ENCODE measurements around the gene RAB31. TPM values are rescaled to one million over a fixed set of nuclear protein-coding genes. Genes with fewer than 3 reads are reported as not detected.

RAB31 gene
- total RNA-seq, 2 donors from 2014 or later = 4.3 to 8.0 TPM

DNA sequence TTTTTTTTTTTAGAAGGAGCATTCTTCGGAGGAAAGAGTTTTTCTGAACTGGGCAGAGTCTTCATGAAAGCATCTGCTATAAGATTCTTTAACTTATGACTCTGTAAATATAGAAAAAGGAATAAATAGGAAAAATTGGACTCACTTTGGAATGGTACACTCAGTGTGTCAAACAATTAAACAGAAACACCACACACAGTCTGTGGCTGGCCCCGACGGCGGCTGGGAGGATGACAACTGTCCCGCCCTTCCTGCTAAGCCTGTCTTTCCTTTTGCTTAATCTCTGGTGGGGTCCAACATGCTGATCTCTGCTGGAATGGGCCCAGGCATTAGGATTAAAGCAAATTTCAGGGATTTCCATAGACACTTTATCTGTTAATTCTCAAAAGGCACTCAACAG lies 12.5 kb upstream of the RAB31 start:
- Histone ChIP-seq H3K27ac (no peak overlapping the region), H3K27me3 (no peaks in the 10 kb centered on the region), H3K4me1 (no peaks in the 10 kb centered on the region), H3K36me3 (replicated peaks in 1 of 2; ENCODE audit: insufficient read depth in 1 of 2, low read depth in 2 of 2) (no peaks in the 10 kb centered on the region), H3K9me3 (no peaks in the 10 kb centered on the region), H3K4me3 (no peak overlapping the region)
- DNase-seq (no peak), ATAC-seq (no peak)
- intact Hi-C loops (cut with DNase I) = no loop called here
- TF ChIP-seq CTCF (IDR thresholded peaks at IDR 0.05) (no peak), POLR2A (IDR thresholded peaks at IDR 0.05) (no peak)
- 55 to 78% methylated on average over 5 of the region's 5 CpGs for WGBS, 2 donors

DNA sequence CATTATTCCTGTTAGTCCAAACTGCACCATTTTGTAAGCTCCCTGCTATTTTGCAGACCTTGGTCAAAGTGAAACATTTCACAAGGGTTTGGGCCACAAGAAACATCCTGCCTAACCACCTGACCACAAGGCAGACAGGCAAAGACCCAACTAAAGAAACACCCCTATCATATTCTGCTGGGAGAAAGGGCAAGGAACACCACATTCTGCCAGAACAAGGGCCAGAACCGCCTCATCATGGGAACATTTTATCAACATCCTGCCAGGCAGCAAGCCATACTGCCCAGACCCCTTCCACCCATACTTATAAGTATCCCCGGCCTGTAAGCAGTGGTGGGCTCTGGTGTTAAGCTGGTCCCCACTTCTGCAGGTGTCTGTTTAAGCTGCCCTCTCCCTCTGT lies 12.0 kb upstream of the RAB31 start:
- H3K4me1 ChIP-seq = no peaks in the 10 kb centered on the region
- H3K27ac ChIP-seq = no peak overlapping the region

GRCh38 chr18:9696701-9697100 lies 11.4 kb upstream of the RAB31 start:
- ATAC-seq (no peak), DNase-seq (no peak)
- H3K9me3 ChIP-seq = no peaks in the 10 kb centered on the region
- intact Hi-C loops (cut with DNase I) = no loop called here
- H3K27ac ChIP-seq = no peak overlapping the region
- WGBS, 2 donors = 36 to 94% methylated on average over 1 of the region's 1 CpG
- no peaks in the 10 kb centered on the region for H3K27me3 ChIP-seq
- no peak overlapping the region for H3K4me3 ChIP-seq
- TF ChIP-seq POLR2A (IDR thresholded peaks at IDR 0.05) = no peak
- no peak for TF ChIP-seq CTCF (IDR thresholded peaks at IDR 0.05)
- no peaks in the 10 kb centered on the region for H3K4me1 ChIP-seq
- no peaks in the 10 kb centered on the region for H3K36me3 ChIP-seq (replicated peaks in 1 of 2; ENCODE audit: insufficient read depth in 1 of 2, low read depth in 2 of 2)

More for the DNA sequence above, 12.0 kb upstream of the RAB31 start:
- no peak for ATAC-seq
- no peaks in the 10 kb centered on the region for H3K27me3 ChIP-seq
- no peak for DNase-seq
- no peaks in the 10 kb centered on the region for H3K9me3 ChIP-seq
- TF ChIP-seq POLR2A (IDR thresholded peaks at IDR 0.05) = no peak
- TF ChIP-seq CTCF (IDR thresholded peaks at IDR 0.05) = no peak
- intact Hi-C loops (cut with DNase I) = no loop called here
- no peaks in the 10 kb centered on the region for H3K36me3 ChIP-seq (replicated peaks in 1 of 2; ENCODE audit: insufficient read depth in 1 of 2, low read depth in 2 of 2)
- H3K4me3 ChIP-seq = no peak overlapping the region
- 82 to 88% methylated on average over 2 of the region's 2 CpGs for WGBS, 2 donors

- Histone ChIP-seq H3K36me3 (replicated peaks in 1 of 2; ENCODE audit: insufficient read depth in 1 of 2, low read depth in 2 of 2) (no peaks in the 10 kb centered on the region), H3K4me3 (no peak overlapping the region), H3K4me1 (no peaks in the 10 kb centered on the region), H3K27ac (no peak overlapping the region), H3K9me3 (no peaks in the 10 kb centered on the region), H3K27me3 (no peaks in the 10 kb centered on the region)
- DNase-seq (no peak), ATAC-seq (no peak)
- intact Hi-C loops (cut with DNase I) = no loop called here
- 78 to 79% methylated on average over 9 of the region's 9 CpGs for WGBS, 2 donors
- TF ChIP-seq CTCF (IDR thresholded peaks at IDR 0.05) (no peak), POLR2A (IDR thresholded peaks at IDR 0.05) (no peak)
These were observed 11.0 kb upstream of the RAB31 start for GRCh38 chr18:9697121-9697520.

DNA sequence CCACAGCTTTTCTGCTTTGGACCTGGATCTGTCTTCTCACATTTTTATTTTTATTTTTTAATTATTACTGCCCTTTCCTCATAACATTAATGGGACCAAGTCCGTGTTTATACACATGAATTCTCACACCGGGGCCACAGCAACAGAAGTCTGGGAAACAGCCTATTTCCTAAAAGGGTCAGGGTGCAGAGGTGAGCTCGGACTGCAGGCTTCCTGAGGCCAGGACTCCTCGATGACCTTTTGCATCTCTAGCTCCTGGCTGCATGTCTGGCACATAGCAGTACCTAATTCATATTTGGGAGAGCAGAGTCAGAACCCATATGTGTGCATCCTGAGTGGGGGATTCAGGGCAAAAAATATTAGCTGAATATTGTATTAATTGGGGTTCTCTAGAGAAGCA lies 9.6 kb upstream of the RAB31 start:
- no peak for TF ChIP-seq CTCF (IDR thresholded peaks at IDR 0.05)
- no peak for TF ChIP-seq POLR2A (IDR thresholded peaks at IDR 0.05)
- DNase-seq = no peak
- no peaks in the 10 kb centered on the region for H3K9me3 ChIP-seq
- no peaks in the 10 kb centered on the region for H3K36me3 ChIP-seq (replicated peaks in 1 of 2; ENCODE audit: insufficient read depth in 1 of 2, low read depth in 2 of 2)
- ATAC-seq = no peak
- H3K27me3 ChIP-seq = no peaks in the 10 kb centered on the region
- H3K4me3 ChIP-seq = no peak overlapping the region
- H3K4me1 ChIP-seq = no peaks in the 10 kb centered on the region
- H3K27ac ChIP-seq = no peak overlapping the region
- intact Hi-C loops (cut with DNase I) = no loop called here
- WGBS, 2 donors = 93 to 94% methylated on average over 4 of the region's 4 CpGs
